Hippocampal formation (tissue), 2 donors: ENCODE measurements around the gene TTC22.
"Not testable (repeated sequence)": the region's sequence is repeated elsewhere in the genome, so short reads cannot be mapped to it uniquely, and the experiment has no call there.

Source experiments
- DNase-seq, 2 donors: peaks; one replicate each; lab custom pipeline; 2025; lab: John Stamatoyannopoulos, UW

The TTC22 gene

GRCh38 chr1:54786778-54787177 is 14.3 kb downstream of the TTC22 start:
- no peak for DNase-seq

DNA sequence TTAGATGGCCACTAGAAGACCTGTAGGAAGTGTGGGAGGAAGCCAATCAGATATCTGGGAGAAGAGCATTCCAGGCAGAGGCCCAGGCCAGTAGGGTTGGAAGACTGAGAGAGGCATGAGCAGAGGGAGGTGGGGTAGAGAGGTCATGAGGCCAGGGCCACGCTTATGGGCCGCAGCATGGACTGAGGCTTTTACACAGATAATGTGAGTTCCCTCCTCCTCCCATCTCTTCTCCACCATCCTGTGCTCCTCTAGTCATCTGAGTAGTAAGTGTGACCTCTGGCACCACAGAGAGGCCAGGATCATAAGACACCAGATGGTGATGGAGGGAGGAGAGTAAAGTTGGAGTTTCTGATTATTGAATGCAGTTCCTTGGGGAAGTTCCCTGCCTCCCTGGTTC is 17.1 kb downstream of the TTC22 start:
- no peak for DNase-seq

DNA sequence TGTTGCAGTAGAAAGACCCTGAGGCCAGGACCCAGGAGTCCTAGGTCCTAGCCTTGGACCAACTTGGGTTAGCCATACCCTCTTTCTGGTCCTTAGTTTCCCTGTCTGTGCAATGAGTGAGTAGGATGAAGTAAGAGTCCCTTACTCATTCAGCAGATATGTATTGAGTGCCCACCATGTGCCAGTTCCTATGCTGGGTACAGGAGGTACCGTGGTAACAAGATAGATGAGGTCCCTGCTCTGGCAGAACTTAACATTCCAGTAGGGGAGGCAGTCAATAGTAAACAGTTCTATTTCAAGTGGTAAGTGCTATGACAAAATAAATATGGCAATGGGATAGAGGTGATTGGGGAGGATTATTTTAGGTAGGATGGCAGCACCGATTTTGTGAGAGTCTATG is 18.5 kb downstream of the TTC22 start:
- no peak for DNase-seq

DNA sequence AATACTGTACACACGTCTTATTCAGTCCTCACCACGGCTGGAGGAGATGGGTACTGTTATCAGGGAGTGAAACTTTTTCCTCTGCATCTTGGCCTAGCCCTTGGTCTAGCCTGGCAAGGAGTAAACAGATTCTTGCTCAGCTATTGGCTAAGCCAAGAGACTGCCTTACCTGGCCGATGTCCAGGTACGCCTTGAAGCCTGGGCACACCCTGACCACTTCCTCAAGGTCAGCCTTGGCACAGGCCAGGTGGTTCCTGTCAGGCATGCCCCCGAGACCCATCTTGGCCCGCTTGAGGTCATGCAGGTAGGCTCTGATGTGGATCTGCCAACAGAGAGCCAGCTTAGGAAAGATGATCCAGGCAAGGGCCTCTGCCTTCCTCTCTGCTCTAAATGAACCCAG is 19.0 kb downstream of the TTC22 start:
- no peak for DNase-seq

GRCh38 chr1:54781023-54781723 is 19.9 kb downstream of the TTC22 start:
- DNase-seq = no peak

- no peak for DNase-seq
Measured at GRCh38 chr1:54777431-54777830, 23.7 kb downstream of the TTC22 start.

GRCh38 chr1:54777011-54777410 is 24.1 kb downstream of the TTC22 start:
- DNase-seq = no peak

- DNase-seq = not testable (repeated sequence)
Measured at GRCh38 chr1:54775828-54776721, 25.0 kb downstream of the TTC22 start.

DNA sequence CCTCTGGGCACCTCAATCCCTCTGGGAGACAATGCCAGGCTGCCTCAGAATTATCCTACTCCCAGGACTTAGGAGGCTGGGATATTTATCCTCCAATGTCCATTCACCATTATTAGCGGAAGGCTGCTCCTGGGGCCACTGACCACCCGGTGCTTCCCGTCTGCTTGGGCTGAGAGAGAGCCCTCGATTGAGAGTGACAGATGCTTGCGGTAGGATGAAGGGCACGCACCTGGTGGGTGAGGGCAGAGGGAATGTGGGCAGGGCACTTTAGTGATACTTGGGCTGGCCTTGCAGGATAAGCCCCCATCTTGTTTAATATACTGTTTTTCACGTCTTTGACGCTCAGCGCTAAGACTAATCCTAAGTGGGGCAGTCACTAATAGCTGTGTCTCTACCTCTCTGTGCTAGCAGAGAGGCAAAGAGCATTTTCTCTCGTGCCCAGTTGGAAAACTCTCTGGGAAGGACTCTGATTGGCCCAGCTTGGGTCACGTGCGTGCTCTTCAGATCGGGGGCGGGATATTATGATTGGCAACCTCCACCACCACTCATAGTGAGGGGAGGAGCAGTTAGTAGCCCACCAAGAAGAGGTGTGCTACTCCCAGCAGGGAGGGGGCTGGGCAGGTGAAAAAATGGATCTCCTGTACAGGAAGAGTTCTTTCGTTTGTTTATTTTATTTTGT is 26.2 kb downstream of the TTC22 start:
- DNase-seq = no peak

DNA sequence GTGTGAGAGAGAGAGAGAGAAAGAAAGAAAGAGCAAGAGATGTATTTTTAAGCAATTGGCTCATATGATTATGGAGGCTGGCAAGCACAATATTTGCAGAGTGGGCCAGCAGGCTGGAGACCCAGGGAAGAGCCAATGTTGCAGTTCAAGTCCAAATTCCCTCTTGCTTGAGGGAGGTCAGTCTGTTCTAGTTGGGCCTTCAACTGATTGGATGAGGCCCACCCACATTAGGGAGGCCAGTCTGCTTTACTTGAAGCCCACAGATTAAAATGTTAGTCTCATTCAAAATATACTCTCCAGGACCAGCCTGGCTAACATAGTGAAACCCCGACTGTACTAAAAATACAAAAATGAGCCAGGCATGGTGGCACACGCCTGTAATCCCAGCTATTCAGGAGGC is 28.2 kb downstream of the TTC22 start:
- no peak for DNase-seq

GRCh38 chr1:54768093-54768492 is 33.0 kb downstream of the TTC22 start:
- DNase-seq = peak; percentile 2 to 4

- no peak for DNase-seq
Measured at GRCh38 chr1:54767526-54767925, 33.6 kb downstream of the TTC22 start.

- DNase-seq = no peak
Measured at GRCh38 chr1:54766726-54767125, 34.4 kb downstream of the TTC22 start.

DNA sequence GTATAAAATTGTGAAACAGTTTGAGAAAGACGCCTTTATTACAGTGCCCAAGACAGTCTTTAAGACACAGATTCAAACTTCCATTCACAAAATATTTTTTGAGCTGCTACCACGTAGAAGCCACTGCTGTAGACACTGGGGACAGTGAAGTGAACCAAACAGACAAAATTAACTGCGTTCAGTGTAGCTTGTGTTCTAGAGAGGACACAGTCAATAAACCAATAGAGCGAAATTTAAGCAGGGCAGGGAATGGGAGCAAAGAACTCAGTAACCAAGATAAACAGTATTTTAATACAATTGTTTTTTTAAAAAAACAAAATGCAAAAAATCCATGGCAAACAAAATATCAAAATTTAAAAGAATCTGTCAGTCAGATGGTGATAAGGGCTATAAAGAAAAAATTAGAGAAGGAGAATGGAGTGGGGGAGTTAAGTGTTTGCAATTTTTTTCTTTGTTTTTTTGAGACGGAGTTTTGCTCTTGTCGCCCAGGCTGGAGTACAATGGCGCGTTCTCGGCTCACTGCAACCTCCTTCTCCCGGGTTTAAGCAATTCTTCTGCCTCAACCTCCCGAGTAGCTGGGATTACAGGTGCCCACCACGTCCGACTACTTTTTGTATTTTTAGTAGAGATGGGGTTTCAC is 36.1 kb downstream of the TTC22 start:
- DNase-seq = no peak

GRCh38 chr1:54764133-54764921 is 36.8 kb downstream of the TTC22 start, which contains the start of gene PARS2:
Gene PARS2, minus strand, starts transcription at chr1:54764523. Its CDS starts 5,362 bp downstream, at chr1:54759161.
- peak; percentile 94 to 99 for DNase-seq

- DNase-seq = no peak
Measured at GRCh38 chr1:54763816-54764132, 37.3 kb downstream of the TTC22 start.

DNA sequence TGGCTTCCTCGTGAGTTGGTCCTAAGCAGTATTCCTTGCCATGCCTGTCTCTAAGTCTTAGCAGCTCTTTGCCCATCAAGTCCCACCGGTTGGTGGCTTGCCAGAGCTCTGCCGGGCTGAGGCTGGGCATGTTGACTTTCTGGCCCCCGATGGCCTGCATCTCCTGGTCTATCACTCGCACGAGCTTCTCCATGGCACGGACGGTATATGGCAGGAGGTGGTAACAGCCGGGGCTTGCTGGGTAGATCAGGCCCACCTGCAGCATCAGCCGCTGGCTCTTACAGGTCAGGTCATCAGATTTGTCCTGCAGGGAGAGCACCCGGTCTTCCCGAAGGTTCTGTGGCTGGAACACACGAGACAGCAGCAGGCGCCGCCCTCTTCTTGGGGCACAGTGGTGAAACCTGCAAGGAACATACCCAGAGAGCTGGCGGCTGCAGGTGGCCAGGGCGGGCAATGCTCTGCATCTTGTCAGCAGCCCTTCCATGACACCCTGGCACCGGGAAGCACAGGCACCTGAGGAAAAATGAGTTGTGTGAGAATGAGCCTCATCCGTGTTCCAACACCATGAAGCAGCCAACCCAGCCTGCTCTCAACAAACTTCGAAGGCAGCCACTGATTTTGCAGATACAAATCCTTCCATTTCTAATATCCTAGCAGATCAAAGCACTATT is 42.3 kb downstream of the TTC22 start:
- no peak for DNase-seq

- DNase-seq = no peak
Measured at GRCh38 chr1:54757833-54758232, 43.3 kb downstream of the TTC22 start.

GRCh38 chr1:54754486-54755285 is 46.4 kb downstream of the TTC22 start:
- DNase-seq = no peak

- DNase-seq = no peak
Measured at GRCh38 chr1:54754045-54754444, 47.1 kb downstream of the TTC22 start.
